PC-3 (cell line): Measurements from ENCODE around the gene COL21A1. TPM values are rescaled to one million over a fixed set of nuclear protein-coding genes. Genes with fewer than 3 reads are reported as not detected.

ENCODE experiments used
- ATAC-seq: fragments of 200-7000 bp; cut with Tn5 transposase; 2 replicates; pipeline ENCODE4 v1.9.1; 2020; ENCODE audit warnings: mild to moderate bottlenecking, moderate library complexity
- BruUV-seq: library from RNA; stranded (reverse); fragments of 400-500 nt; replicated peaks from 2 replicates; lab custom pipeline; 2021; lab: Mats Ljungman, UMichigan
- CTCF ChIA-PET: fragments of 300-600 bp; sonication (Branson Sonifier 250); formaldehyde crosslinking; loops from one replicate; lab custom pipeline; 2022; ENCODE audit warnings: antibody characterized with exemption; lab: Charles Lee
- POLR2A ChIA-PET: fragments of 300-600 bp; sonication (Branson Sonifier 250); formaldehyde crosslinking; loops from one replicate; lab custom pipeline; 2022; ENCODE audit warnings: antibody characterized with exemption; ENCODE audit not compliant: unreplicated experiment; lab: Charles Lee
- DNase-seq: peaks from one replicate; pipeline ENCODE4 v3.0.0-alpha.2; 2015
- H2AFZ ChIP-seq: fragments of 300-600 bp; sonication (generic); 2 replicates; pipeline ENCODE4 v1.6.0; 2016; ENCODE audit warnings: antibody characterized with exemption, low read length
- H3F3A ChIP-seq: fragments of 300-600 bp; sonication (generic); one replicate; pipeline ENCODE4 v1.6.0; 2017; ENCODE audit warnings: antibody characterized with exemption, low read length, control low read depth, mild to moderate bottlenecking; ENCODE audit not compliant: unreplicated experiment
- H3K27ac ChIP-seq: fragments of 300-600 bp; sonication (generic); 2 replicates; pipeline ENCODE4 v1.5.1; 2016; ENCODE audit warnings: mild to moderate bottlenecking, low read length
- H3K27me3 ChIP-seq: fragments of 300-600 bp; sonication (generic); 2 replicates; pipeline ENCODE4 v1.6.1; 2016; ENCODE audit warnings: low read length, mixed read lengths
- H3K36me3 ChIP-seq: fragments of 300-600 bp; sonication (generic); 2 replicates; pipeline ENCODE4 v1.6.1; 2016; ENCODE audit warnings: low read depth, mixed run types, low read length, mixed read lengths
- H3K4me1 ChIP-seq: fragments of 300-600 bp; sonication (generic); 2 replicates; pipeline ENCODE4 v1.5.1; 2016; ENCODE audit warnings: low read length; ENCODE audit not compliant: insufficient read depth
- H3K4me2 ChIP-seq: fragments of 300-600 bp; sonication (generic); 2 replicates; pipeline ENCODE4 v1.6.0; 2016; ENCODE audit warnings: low read length
- H3K4me3 ChIP-seq: fragments of 300-600 bp; sonication (generic); 2 replicates; pipeline ENCODE4 v1.5.1; 2016; ENCODE audit warnings: mild to moderate bottlenecking, low read length, mixed read lengths
- H3K79me2 ChIP-seq: fragments of 300-600 bp; sonication (generic); 2 replicates; pipeline ENCODE4 v1.6.1; 2017; ENCODE audit warnings: low read length, mixed read lengths
- H3K9ac ChIP-seq: fragments of 300-600 bp; sonication (generic); 2 replicates; pipeline ENCODE4 v1.6.0; 2016; ENCODE audit warnings: mild to moderate bottlenecking, low read length
- H3K9me2 ChIP-seq: fragments of 300-600 bp; sonication (generic); replicated peaks from 2 replicates; pipeline ENCODE4 v1.6.1; 2016; ENCODE audit warnings: mixed run types, low read length, mixed read lengths
- H3K9me3 ChIP-seq: fragments of 300-600 bp; sonication (generic); 2 replicates; pipeline ENCODE4 v1.6.1; 2016; ENCODE audit warnings: low read length, mixed read lengths
- H4K20me1 ChIP-seq: fragments of 300-600 bp; sonication (generic); 2 replicates; pipeline ENCODE4 v1.6.1; 2016; ENCODE audit warnings: low read length, mixed read lengths
- CTCF ChIP-seq: fragments of 300-600 bp; sonication (generic); conservative IDR thresholded peaks from 2 replicates; pipeline ENCODE4 v1.5.1; 2017; ENCODE audit warnings: antibody characterized with exemption, low read depth, mild to moderate bottlenecking, low read length
- EZH2 ChIP-seq: fragments of 300-600 bp; sonication (generic); IDR thresholded peaks from one replicate; pipeline ENCODE4 v1.6.1; 2017; ENCODE audit warnings: antibody characterized with exemption, mild to moderate bottlenecking, low read length; ENCODE audit not compliant: unreplicated experiment
- EZH2phosphoT487 ChIP-seq: fragments of 300-600 bp; sonication (generic); IDR thresholded peaks from 2 replicates; pipeline ENCODE4 v1.6.1; 2018; ENCODE audit warnings: mild to moderate bottlenecking, antibody characterized with exemption, low read length, borderline replicate concordance
- intact Hi-C: fragments of 100-400 bp; cut with micrococcal nuclease; formaldehyde crosslinking; loops from 2 replicates; pipeline ENCODE4 v1.9.0; 2023
- total RNA-seq: library from RNA; depleted of rRNA; stranded (reverse); fragments of >200 nt; gene quantifications from 2 replicates; pipeline ENCODE4 v1.2.3, GENCODE V29; 2014

The COL21A1 gene
- total RNA-seq, 1 experiment from 2014 or later: 1.0 TPM

- no peak for TF ChIP-seq CTCF
- no peak for TF ChIP-seq EZH2
- no peak for TF ChIP-seq EZH2phosphoT487
- no peaks in the 10 kb centered on the region for H3K79me2 ChIP-seq
- ATAC-seq (no peak), DNase-seq (no peak)
- H3K4me3 ChIP-seq: no peak overlapping the region
- H2AFZ ChIP-seq: no peak overlapping the region
- no peaks in the 10 kb centered on the region for H3K9me3 ChIP-seq
- no peak overlapping the region for H3K9ac ChIP-seq
- ChIA-PET CTCF (no interaction called here), POLR2A (no interaction called here)
- no peaks in the 10 kb centered on the region for H4K20me1 ChIP-seq
- BruUV-seq: no TSS peak
- H3K36me3 ChIP-seq: no peaks in the 10 kb centered on the region
- H3K4me2 ChIP-seq: no peak overlapping the region
- H3K4me1 ChIP-seq: no peaks in the 10 kb centered on the region
- intact Hi-C loops: no loop called here
- H3K27ac ChIP-seq: no peak overlapping the region
- no peaks in the 10 kb centered on the region for H3F3A ChIP-seq
- no peaks in the 10 kb centered on the region for H3K27me3 ChIP-seq
- H3K9me2 ChIP-seq: no peaks in the 10 kb centered on the region
Observed at GRCh38 chr6:56051202-56051598, 196.2 kb downstream of the COL21A1 start.

GRCh38 chr6:56050530-56051201, 196.7 kb downstream of the COL21A1 start:
- intact Hi-C loops: no loop called here
- TF ChIP-seq CTCF (no peak), EZH2phosphoT487 (no peak), EZH2 (no peak)
- ATAC-seq (no peak), DNase-seq (no peak)
- Histone ChIP-seq H3K79me2 (no peaks in the 10 kb centered on the region), H3K9me2 (no peaks in the 10 kb centered on the region), H3K27me3 (no peaks in the 10 kb centered on the region), H3K27ac (no peak overlapping the region), H3F3A (no peaks in the 10 kb centered on the region), H3K9me3 (no peaks in the 10 kb centered on the region), H4K20me1 (no peaks in the 10 kb centered on the region), H3K4me3 (no peak overlapping the region), H3K4me2 (no peak overlapping the region), H3K9ac (no peak overlapping the region), H3K36me3 (no peaks in the 10 kb centered on the region), H3K4me1 (no peaks in the 10 kb centered on the region), H2AFZ (no peak overlapping the region)
- CTCF ChIA-PET: no interaction called here
- no TSS peak for BruUV-seq
- POLR2A ChIA-PET: no interaction called here

- Histone ChIP-seq H3K9me2 (no peaks in the 10 kb centered on the region), H3K27ac (no peak overlapping the region), H3K9me3 (no peaks in the 10 kb centered on the region), H3K36me3 (no peaks in the 10 kb centered on the region), H3K4me3 (no peak overlapping the region), H3K9ac (no peak overlapping the region), H3K4me2 (no peak overlapping the region), H2AFZ (no peak overlapping the region), H3K4me1 (no peaks in the 10 kb centered on the region), H3F3A (no peaks in the 10 kb centered on the region), H3K79me2 (no peaks in the 10 kb centered on the region), H3K27me3 (no peaks in the 10 kb centered on the region), H4K20me1 (no peaks in the 10 kb centered on the region)
- TF ChIP-seq EZH2phosphoT487: no peak
- ATAC-seq (no peak), DNase-seq (no peak)
- CTCF ChIA-PET: no interaction called here
- BruUV-seq: no TSS peak
- POLR2A ChIA-PET: interaction anchor here (0.6 kb wide), 1 partner anchor 42 kb away, joined by 4 read pairs; no protein-coding TSS in a partner anchor
- intact Hi-C loops: loop anchor here (5.0 to 10.0 kb wide), 3 partner anchors 54 to 186 kb away; no protein-coding TSS in a partner anchor
Observed at GRCh38 chr6:56048601-56049000, 198.8 kb downstream of the COL21A1 start.
